SH-SY5Y (cell line): ENCODE results near the gene CTNNA1.

Source experiments
- GATA2 ChIP-seq: IDR thresholded peaks from 2 replicates; pipeline ENCODE4 v1.6.1; 2011; ENCODE audit warnings: mild to moderate bottlenecking, low read depth, low read length
- GATA3 ChIP-seq: IDR thresholded peaks from 2 replicates; pipeline ENCODE4 v1.6.1; 2011; ENCODE audit warnings: low read depth, mild to moderate bottlenecking, low read length, moderate library complexity

- TF ChIP-seq GATA2 (no peak), GATA3 (no peak)
Observed at GRCh38 chr5:138807182-138807581, 54.0 kb downstream of the CTNNA1 start.
